Measurements from ENCODE around the gene PTCD1. TPM values are rescaled to one million over a fixed set of nuclear protein-coding genes. Genes with fewer than 3 reads are reported as not detected.

PTCD1 gene
- total and polyA plus RNA-seq, 9 of the 15 experiments (the other 6 are each of a cell fraction or from before 2014, with no cell fraction given): 0.46 to 17.1 (median 6.2) TPM

DNA sequence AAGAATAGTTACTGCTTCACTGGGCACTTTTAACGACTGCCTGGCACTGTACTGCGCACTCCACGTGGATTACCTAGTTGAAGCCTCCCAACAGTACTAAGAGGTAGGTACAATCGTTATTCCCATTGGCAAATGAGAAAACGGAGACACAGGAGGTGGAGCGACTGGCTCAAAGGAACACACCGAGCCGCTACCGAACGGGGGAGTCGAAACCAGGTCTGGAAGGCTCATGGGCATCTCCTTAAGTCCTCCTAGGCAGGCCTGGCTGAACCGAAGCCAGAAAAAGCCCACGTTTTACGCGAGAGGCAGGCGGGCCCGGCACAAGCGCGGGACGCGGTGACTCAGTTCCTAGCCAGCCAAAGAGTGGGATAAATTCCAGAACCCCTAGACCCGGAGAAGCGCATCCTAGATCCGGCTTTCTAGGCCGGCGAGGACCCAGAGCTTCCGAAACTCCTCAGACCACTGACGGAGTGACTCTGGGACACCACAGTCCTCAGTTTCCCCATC lies 30.7 kb downstream of the PTCD1 start (continued):
- TF ChIP-seq, protein P1, sequence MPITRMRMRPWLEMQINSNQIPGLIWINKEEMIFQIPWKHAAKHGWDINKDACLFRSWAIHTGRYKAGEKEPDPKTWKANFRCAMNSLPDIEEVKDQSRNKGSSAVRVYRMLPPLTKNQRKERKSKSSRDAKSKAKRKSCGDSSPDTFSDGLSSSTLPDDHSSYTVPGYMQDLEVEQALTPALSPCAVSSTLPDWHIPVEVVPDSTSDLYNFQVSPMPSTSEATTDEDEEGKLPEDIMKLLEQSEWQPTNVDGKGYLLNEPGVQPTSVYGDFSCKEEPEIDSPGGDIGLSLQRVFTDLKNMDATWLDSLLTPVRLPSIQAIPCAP (CRISPR knock-in tag; IDR thresholded peaks at IDR 0.05; ENCODE audit: borderline replicate concordance): no peak
- TF ChIP-seq, protein P2, sequence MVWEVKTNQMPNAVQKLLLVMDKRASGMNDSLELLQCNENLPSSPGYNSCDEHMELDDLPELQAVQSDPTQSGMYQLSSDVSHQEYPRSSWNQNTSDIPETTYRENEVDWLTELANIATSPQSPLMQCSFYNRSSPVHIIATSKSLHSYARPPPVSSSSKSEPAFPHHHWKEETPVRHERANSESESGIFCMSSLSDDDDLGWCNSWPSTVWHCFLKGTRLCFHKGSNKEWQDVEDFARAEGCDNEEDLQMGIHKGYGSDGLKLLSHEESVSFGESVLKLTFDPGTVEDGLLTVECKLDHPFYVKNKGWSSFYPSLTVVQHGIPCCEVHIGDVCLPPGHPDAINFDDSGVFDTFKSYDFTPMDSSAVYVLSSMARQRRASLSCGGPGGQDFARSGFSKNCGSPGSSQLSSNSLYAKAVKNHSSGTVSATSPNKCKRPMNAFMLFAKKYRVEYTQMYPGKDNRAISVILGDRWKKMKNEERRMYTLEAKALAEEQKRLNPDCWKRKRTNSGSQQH (CRISPR knock-in tag; IDR thresholded peaks at IDR 0.05): 0 out of 2 replicates have a peak, but pooled peaks have one; percentile 5
- TF ChIP-seq, protein P3, sequence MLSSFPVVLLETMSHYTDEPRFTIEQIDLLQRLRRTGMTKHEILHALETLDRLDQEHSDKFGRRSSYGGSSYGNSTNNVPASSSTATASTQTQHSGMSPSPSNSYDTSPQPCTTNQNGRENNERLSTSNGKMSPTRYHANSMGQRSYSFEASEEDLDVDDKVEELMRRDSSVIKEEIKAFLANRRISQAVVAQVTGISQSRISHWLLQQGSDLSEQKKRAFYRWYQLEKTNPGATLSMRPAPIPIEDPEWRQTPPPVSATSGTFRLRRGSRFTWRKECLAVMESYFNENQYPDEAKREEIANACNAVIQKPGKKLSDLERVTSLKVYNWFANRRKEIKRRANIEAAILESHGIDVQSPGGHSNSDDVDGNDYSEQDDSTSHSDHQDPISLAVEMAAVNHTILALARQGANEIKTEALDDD (IDR thresholded peaks at IDR 0.05): 0 out of 2 replicates have a peak, but pooled peaks have one; percentile 36
- no peak for TF ChIP-seq GATA2 (CRISPR knock-in tag; IDR thresholded peaks at IDR 0.05)
- no peak for TF ChIP-seq KAT8 (IDR thresholded peaks at IDR 0.05; ENCODE audit: low read depth)
- no peak for TF ChIP-seq ZNF696 (CRISPR knock-in tag; conservative IDR thresholded peaks at IDR 0.05)
- TF ChIP-seq, protein P4, sequence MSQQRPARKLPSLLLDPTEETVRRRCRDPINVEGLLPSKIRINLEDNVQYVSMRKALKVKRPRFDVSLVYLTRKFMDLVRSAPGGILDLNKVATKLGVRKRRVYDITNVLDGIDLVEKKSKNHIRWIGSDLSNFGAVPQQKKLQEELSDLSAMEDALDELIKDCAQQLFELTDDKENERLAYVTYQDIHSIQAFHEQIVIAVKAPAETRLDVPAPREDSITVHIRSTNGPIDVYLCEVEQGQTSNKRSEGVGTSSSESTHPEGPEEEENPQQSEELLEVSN (IDR thresholded peaks at IDR 0.05; ENCODE audit: borderline replicate concordance in 1 of 2, extremely low read depth in 1 of 2, insufficient read depth in 1 of 2, insufficient read length in 1 of 2, low read depth in 1 of 2, low read length in 1 of 2, poor library complexity in 1 of 2, severe bottlenecking in 1 of 2): peak; percentile 17 to 67
- TF ChIP-seq ZNF224 (CRISPR knock-in tag; IDR thresholded peaks at IDR 0.05): no peak
- TF ChIP-seq ZNF766 (CRISPR knock-in tag; conservative IDR thresholded peaks at IDR 0.05): no peak
- no peak; the same call in 1 of the 2 replicates for TF ChIP-seq TEAD4 (IDR thresholded peaks at IDR 0.05; ENCODE audit: low read length)
- TF ChIP-seq TEAD4 (CRISPR knock-in tag; IDR thresholded peaks at IDR 0.05; ENCODE audit: borderline replicate concordance): 0 out of 2 replicates have a peak, but pooled peaks have one; percentile 64
- no peak for TF ChIP-seq NR2F6 (CRISPR knock-in tag; IDR thresholded peaks at IDR 0.05)
- TF ChIP-seq MTA2 (IDR thresholded peaks at IDR 0.05; ENCODE audit: low read depth): no peak
- no peak for TF ChIP-seq SIX5 (IDR thresholded peaks at IDR 0.05; ENCODE audit: borderline replicate concordance in 1 of 2, insufficient read depth in 1 of 2, low read depth in 1 of 2, low read length in 2 of 2)
- peak; percentile 38 for TF ChIP-seq TBP (optimal IDR thresholded peaks at IDR 0.05; ENCODE audit: low read depth, low read length)
- TF ChIP-seq SNRNP70 (optimal IDR thresholded peaks at IDR 0.05; ENCODE audit: low read depth, low read length): no peak
- TF ChIP-seq ARID2 (IDR thresholded peaks at IDR 0.05): no peak
- TF ChIP-seq, protein P5, sequence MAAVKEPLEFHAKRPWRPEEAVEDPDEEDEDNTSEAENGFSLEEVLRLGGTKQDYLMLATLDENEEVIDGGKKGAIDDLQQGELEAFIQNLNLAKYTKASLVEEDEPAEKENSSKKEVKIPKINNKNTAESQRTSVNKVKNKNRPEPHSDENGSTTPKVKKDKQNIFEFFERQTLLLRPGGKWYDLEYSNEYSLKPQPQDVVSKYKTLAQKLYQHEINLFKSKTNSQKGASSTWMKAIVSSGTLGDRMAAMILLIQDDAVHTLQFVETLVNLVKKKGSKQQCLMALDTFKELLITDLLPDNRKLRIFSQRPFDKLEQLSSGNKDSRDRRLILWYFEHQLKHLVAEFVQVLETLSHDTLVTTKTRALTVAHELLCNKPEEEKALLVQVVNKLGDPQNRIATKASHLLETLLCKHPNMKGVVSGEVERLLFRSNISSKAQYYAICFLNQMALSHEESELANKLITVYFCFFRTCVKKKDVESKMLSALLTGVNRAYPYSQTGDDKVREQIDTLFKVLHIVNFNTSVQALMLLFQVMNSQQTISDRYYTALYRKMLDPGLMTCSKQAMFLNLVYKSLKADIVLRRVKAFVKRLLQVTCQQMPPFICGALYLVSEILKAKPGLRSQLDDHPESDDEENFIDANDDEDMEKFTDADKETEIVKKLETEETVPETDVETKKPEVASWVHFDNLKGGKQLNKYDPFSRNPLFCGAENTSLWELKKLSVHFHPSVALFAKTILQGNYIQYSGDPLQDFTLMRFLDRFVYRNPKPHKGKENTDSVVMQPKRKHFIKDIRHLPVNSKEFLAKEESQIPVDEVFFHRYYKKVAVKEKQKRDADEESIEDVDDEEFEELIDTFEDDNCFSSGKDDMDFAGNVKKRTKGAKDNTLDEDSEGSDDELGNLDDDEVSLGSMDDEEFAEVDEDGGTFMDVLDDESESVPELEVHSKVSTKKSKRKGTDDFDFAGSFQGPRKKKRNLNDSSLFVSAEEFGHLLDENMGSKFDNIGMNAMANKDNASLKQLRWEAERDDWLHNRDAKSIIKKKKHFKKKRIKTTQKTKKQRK (IDR thresholded peaks at IDR 0.05; ENCODE audit: borderline replicate concordance, low read depth, low read length): no peak
- no peak for TF ChIP-seq POLR2AphosphoS2 (IDR thresholded peaks at IDR 0.05; ENCODE audit: low read length)
- no peak for TF ChIP-seq KAT7 (CRISPR knock-in tag; IDR thresholded peaks at IDR 0.05; ENCODE audit: borderline replicate concordance)
